RWPE2 (cell line): Measurements from ENCODE around the gene ANAPC7.
"Not testable (repeated sequence)": the region's sequence is repeated elsewhere in the genome, so short reads cannot be mapped to it uniquely, and the experiment has no call there.

Source experiments
- ATAC-seq: fragments of 200-7000 bp; cut with Tn5 transposase; 3 replicates; pipeline ENCODE4 v1.9.1; 2021; ENCODE audit warnings: low read depth
- DNase-seq: peaks from one replicate; pipeline ENCODE4 v3.0.0-alpha.2; 2020; ENCODE audit warnings: low spot score
- H3K27ac ChIP-seq: fragments of 450-650 bp; 2 replicates; pipeline ENCODE4 v1.5.1; 2017; ENCODE audit warnings: mild to moderate bottlenecking; ENCODE audit not compliant: poor library complexity, severe bottlenecking
- H3K27me3 ChIP-seq: fragments of 250-450 bp; sonication (Bioruptor Pico); 2 replicates; pipeline ENCODE4 v1.5.1; 2021; ENCODE audit warnings: mild to moderate bottlenecking, moderate library complexity; ENCODE audit not compliant: insufficient read depth, poor library complexity, severe bottlenecking
- H3K36me3 ChIP-seq: fragments of 250-450 bp; sonication (Bioruptor Pico); 2 replicates; pipeline ENCODE4 v1.5.1; 2020; ENCODE audit warnings: low read depth, mild to moderate bottlenecking, moderate library complexity
- H3K4me1 ChIP-seq: fragments of 250-450 bp; sonication (Bioruptor Pico); 2 replicates; pipeline ENCODE4 v1.5.1; 2021; ENCODE audit warnings: mild to moderate bottlenecking, moderate library complexity; ENCODE audit not compliant: insufficient read depth, poor library complexity, severe bottlenecking
- H3K4me3 ChIP-seq: fragments of 250-450 bp; sonication (Bioruptor Pico); 2 replicates; pipeline ENCODE4 v1.5.1; 2021; ENCODE audit warnings: mild to moderate bottlenecking, moderate library complexity; ENCODE audit not compliant: severe bottlenecking
- H3K9me3 ChIP-seq: fragments of 250-450 bp; sonication (Bioruptor Pico); 2 replicates; pipeline ENCODE4 v1.5.1; 2021; ENCODE audit warnings: mild to moderate bottlenecking, moderate library complexity; ENCODE audit not compliant: severe bottlenecking
- TF ChIP-seq, protein P1 (sequence below): fragments of 450-650 bp; IDR thresholded peaks from one replicate; pipeline ENCODE4 v1.5.1; 2017; ENCODE audit warnings: mild to moderate bottlenecking, moderate library complexity; ENCODE audit not compliant: poor library complexity, severe bottlenecking

The ANAPC7 gene

DNA sequence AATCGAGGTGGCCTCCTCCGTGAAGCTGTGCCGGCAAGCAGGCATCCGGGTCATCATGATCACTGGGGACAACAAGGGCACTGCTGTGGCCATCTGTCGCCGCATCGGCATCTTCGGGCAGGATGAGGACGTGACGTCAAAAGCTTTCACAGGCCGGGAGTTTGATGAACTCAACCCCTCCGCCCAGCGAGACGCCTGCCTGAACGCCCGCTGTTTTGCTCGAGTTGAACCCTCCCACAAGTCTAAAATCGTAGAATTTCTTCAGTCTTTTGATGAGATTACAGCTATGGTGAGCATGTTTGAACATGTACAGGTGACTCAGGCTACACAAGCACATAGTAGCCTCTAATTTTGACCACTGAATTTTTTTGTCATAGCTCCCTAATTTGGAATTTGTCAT is 62.8 kb downstream of the ANAPC7 start:
- no peak for DNase-seq
- ATAC-seq = peak; percentile 59
- Histone ChIP-seq H3K9me3 (no peaks in the 10 kb centered on the region), H3K27me3 (no peaks in the 10 kb centered on the region), H3K4me1 (peaks cover 48% of the 10 kb centered on the region), H3K36me3 (peaks cover 100% of the 10 kb centered on the region), H3K4me3 (no peak overlapping the region), H3K27ac (peak overlapping the region; percentile 58)
- TF ChIP-seq, protein P1, sequence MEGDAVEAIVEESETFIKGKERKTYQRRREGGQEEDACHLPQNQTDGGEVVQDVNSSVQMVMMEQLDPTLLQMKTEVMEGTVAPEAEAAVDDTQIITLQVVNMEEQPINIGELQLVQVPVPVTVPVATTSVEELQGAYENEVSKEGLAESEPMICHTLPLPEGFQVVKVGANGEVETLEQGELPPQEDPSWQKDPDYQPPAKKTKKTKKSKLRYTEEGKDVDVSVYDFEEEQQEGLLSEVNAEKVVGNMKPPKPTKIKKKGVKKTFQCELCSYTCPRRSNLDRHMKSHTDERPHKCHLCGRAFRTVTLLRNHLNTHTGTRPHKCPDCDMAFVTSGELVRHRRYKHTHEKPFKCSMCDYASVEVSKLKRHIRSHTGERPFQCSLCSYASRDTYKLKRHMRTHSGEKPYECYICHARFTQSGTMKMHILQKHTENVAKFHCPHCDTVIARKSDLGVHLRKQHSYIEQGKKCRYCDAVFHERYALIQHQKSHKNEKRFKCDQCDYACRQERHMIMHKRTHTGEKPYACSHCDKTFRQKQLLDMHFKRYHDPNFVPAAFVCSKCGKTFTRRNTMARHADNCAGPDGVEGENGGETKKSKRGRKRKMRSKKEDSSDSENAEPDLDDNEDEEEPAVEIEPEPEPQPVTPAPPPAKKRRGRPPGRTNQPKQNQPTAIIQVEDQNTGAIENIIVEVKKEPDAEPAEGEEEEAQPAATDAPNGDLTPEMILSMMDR = no peak

GRCh38 chr12:110340261-110340660 is 63.2 kb downstream of the ANAPC7 start:
- H3K36me3 ChIP-seq = peaks cover 100% of the 10 kb centered on the region
- peaks cover 45% of the 10 kb centered on the region for H3K4me1 ChIP-seq
- ATAC-seq, H3K27me3 ChIP-seq, H3K4me3 ChIP-seq, DNase-seq, H3K9me3 ChIP-seq: not testable (repeated sequence)
- H3K27ac ChIP-seq = peak overlapping the region; percentile 58

DNA sequence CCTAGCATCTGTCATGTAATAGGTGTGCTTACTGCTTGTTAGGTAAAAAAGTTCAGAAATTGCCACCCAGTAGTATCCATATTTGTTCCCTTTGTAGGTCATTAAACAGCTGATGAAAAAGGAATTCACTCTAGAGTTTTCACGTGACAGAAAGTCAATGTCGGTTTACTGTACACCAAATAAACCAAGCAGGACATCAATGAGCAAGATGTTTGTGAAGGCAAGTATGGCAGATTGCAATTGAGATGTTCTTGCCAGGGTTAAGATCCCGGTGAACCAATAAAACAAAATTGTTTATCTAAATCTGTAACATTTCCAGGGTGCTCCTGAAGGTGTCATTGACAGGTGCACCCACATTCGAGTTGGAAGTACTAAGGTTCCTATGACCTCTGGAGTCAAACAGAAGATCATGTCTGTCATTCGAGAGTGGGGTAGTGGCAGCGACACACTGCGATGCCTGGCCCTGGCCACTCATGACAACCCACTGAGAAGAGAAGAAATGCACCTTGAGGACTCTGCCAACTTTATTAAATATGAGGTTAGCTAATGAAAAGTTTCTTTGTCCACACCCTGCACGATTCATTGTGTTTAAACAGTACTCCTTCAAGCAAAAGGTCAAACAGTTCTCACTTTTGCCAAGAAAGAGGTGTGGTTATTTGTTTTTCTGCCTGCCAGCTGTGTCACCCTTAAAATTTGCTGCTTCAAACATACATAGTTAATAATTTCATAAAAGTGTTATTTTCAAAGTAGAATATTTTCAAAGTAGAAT is 64.1 kb downstream of the ANAPC7 start:
- H3K27me3 ChIP-seq = no peaks in the 10 kb centered on the region
- peaks cover 36% of the 10 kb centered on the region for H3K4me1 ChIP-seq
- no peak overlapping the region for H3K4me3 ChIP-seq
- 0 out of 3 replicates have a peak, but pooled peaks have one; percentile 21 for ATAC-seq
- TF ChIP-seq, protein P1 = no peak
- peak overlapping the region; percentile 58 for H3K27ac ChIP-seq
- peaks cover 100% of the 10 kb centered on the region for H3K36me3 ChIP-seq
- DNase-seq = no peak
- no peaks in the 10 kb centered on the region for H3K9me3 ChIP-seq

DNA sequence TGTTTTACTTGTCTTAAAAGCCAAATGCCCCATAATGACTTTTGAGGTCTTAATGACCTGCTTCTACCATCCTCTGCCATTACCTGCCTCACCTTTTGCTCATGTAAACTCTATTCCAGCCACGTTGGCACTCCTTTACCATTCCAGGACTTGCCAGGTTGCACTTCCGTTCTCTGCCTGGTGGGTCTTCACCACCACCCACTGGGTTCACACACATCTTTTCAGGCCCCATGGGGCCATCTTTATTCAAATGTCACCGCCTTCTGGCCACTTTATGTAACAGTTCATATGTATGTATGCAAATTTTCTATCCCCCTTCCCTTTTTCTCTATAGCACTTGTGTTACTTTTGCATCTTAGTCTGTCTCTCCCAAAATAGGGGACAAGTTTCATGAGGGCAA is 64.8 kb downstream of the ANAPC7 start:
- ATAC-seq (no peak), DNase-seq (no peak)
- Histone ChIP-seq H3K9me3 (no peaks in the 10 kb centered on the region), H3K4me3 (no peak overlapping the region), H3K27me3 (no peaks in the 10 kb centered on the region), H3K4me1 (peaks cover 31% of the 10 kb centered on the region), H3K36me3 (peaks cover 100% of the 10 kb centered on the region), H3K27ac (peak overlapping the region; percentile 58)
- TF ChIP-seq, protein P1 = peak; percentile 20

GRCh38 chr12:110337912-110338710 is 65.4 kb downstream of the ANAPC7 start:
- no peaks in the 10 kb centered on the region for H3K27me3 ChIP-seq
- H3K4me3 ChIP-seq = no peak overlapping the region
- ATAC-seq = no peak
- TF ChIP-seq, protein P1 = no peak
- no peaks in the 10 kb centered on the region for H3K9me3 ChIP-seq
- H3K27ac ChIP-seq = peak overlapping the region; percentile 58
- H3K36me3 ChIP-seq = peaks cover 100% of the 10 kb centered on the region
- DNase-seq = no peak
- H3K4me1 ChIP-seq = peaks cover 27% of the 10 kb centered on the region
